ENCODE results near the gene PYROXD2.

GRCh38 chr10:98424295-98425254, 9.6 kb upstream of the PYROXD2 start:
- no peak for TF ChIP-seq ESRRG (CRISPR knock-in tag; IDR thresholded peaks at IDR 0.05)
- no peak for TF ChIP-seq ISL1 (CRISPR knock-in tag; IDR thresholded peaks at IDR 0.05)
- TF ChIP-seq RARB (CRISPR knock-in tag; IDR thresholded peaks at IDR 0.05) = no peak
- TF ChIP-seq, protein P1, sequence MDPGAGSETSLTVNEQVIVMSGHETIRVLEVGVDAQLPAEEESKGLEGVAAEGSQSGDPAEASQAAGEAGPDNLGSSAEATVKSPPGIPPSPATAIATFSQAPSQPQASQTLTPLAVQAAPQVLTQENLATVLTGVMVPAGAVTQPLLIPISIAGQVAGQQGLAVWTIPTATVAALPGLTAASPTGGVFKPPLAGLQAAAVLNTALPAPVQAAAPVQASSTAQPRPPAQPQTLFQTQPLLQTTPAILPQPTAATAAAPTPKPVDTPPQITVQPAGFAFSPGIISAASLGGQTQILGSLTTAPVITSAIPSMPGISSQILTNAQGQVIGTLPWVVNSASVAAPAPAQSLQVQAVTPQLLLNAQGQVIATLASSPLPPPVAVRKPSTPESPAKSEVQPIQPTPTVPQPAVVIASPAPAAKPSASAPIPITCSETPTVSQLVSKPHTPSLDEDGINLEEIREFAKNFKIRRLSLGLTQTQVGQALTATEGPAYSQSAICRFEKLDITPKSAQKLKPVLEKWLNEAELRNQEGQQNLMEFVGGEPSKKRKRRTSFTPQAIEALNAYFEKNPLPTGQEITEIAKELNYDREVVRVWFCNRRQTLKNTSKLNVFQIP (CRISPR knock-in tag; IDR thresholded peaks at IDR 0.05; ENCODE audit: borderline replicate concordance, low read depth) = no peak
- no peak for TF ChIP-seq PATZ1 (CRISPR knock-in tag; IDR thresholded peaks at IDR 0.05; ENCODE audit: borderline replicate concordance)
- no peak for TF ChIP-seq TOX (CRISPR knock-in tag; IDR thresholded peaks at IDR 0.05; ENCODE audit: borderline replicate concordance)
- TF ChIP-seq ARNTL (CRISPR knock-in tag; IDR thresholded peaks at IDR 0.05; ENCODE audit: borderline replicate concordance, low read depth) = no peak

Data from SK-N-SH treated with all-trans-retinoic acid at 6 μM for 48 hours (cell line).